SKM-1 treated with dmso at 0.1 percent for 144 hours (cell line): ENCODE results near the gene PRKCH.

Source experiments
- DNase-seq: peaks from one replicate; lab custom pipeline; 2025; ENCODE audit not compliant: unreplicated experiment; lab: John Stamatoyannopoulos, UW

Gene PRKCH

GRCh38 chr14:61575551-61576150 is 254.3 kb downstream of the PRKCH start:
- DNase-seq: no peak

GRCh38 chr14:61577506-61577931 is 256.1 kb downstream of the PRKCH start:
- DNase-seq: no peak

- DNase-seq: no peak
Measured at GRCh38 chr14:61578745-61579144, 257.4 kb downstream of the PRKCH start.

- DNase-seq: no peak
Measured at GRCh38 chr14:61581340-61581739, 260.0 kb downstream of the PRKCH start.

DNA sequence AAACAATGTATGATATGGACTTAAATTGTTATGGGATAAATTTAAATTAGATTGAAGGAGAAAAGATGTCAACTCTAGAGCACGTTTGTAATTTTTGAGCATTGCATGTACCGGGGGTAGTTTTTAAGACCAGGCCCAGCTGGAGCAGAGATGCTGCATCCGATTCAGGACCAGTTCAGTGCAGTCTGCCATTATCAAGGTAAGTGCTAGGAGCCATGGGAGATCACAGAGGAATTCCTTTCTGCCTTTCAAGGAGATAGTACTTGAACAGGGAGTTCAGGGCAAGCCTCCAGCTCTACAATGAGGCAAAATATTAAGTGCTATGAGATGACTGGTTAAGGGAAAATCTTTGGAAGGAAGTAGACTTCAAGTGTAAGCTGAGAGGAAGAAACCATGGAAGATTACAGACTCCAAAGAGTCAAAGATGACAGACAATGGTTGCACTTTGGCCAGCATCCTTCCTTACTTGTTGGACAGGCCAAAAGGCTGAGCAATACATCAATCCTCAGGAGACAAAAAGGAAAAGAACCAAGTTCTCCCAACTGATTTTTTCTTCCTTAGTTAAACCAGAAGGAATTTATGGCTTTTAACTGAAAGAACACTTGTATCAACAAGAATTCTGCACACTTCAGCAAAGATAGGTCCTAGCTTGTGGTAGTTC is 260.7 kb downstream of the PRKCH start:
- DNase-seq: no peak

GRCh38 chr14:61582815-61583214 is 261.4 kb downstream of the PRKCH start:
- DNase-seq: no peak

- no peak for DNase-seq
Measured at GRCh38 chr14:61584331-61584741, 263.0 kb downstream of the PRKCH start.

DNA sequence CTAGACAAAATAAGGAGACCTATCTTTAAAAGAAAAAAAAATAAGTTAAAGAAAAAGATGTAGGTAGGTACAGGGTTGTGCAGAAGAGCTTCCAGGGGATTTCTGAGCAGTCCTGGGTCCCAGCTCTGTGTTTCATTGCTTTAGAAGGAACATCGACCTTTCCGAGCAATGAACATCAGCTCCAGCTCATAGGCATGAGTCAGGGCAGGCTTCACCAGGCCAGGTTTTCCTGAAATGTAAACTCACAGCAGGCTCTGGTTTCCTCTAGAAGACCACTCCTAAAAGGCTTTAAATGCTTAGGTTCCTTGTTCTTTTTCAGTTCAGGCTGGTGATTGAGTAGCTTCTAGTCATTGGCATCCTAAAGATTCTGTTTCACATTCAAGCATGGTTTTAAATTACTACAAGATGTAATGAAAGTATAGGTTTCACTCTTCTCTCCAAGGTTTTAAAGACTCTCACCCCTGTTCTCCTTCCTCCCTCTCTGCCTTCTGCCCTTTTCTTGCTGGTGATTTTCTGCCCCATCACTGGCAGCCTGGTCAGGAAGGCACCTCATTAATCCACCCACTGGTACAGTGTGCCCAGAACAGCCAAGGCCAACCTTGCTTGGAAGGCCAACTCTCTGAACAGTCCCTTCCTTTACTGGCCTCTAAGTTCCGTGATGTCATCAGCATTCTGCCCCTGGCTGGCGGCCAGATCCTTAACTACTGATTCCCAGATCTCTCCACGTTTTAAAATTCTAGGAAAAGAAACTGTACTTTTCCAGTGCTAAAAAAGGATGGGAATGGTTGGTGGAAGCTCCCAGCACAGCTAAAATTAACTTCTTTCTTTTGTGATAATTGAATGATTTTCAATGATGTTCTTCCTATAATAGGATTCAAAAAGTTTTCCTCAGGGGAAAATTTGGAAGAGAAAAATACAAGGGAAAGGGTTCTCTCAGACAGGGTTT is 264.5 kb downstream of the PRKCH start:
- no peak for DNase-seq

- DNase-seq: no peak
Measured at GRCh38 chr14:61586544-61587055, 265.2 kb downstream of the PRKCH start.

DNA sequence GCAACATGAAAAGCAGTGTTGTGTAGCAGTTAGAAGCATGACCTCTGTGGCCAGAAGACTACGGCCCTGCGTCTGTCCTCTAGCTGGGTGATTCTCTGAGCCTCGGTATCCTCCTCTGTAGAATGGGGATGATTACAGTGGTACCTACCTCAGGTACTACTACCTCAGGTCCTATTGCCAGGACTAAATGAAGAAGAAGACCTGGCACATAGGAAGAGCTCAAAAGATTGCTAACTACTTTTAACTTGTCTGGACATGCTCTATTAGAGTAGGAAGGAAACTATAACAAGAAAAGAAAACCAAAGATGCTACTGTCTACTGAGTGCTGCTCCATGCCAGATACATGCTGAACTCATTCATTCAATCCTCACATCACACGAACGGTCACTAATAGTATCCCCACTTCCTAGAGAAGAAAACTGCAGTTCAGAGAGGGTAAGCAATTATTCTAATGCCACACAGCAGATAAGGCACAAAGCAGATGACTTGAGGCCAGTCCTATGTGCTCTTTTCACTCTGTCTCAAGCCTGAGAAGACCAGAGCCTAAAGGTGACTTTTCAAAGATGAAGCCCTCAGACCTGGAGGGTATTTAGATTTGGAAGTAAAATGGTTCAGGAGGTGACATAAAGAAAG is 265.8 kb downstream of the PRKCH start:
- no peak for DNase-seq

- DNase-seq: no peak
Measured at GRCh38 chr14:61588419-61588901, 267.1 kb downstream of the PRKCH start.

DNA sequence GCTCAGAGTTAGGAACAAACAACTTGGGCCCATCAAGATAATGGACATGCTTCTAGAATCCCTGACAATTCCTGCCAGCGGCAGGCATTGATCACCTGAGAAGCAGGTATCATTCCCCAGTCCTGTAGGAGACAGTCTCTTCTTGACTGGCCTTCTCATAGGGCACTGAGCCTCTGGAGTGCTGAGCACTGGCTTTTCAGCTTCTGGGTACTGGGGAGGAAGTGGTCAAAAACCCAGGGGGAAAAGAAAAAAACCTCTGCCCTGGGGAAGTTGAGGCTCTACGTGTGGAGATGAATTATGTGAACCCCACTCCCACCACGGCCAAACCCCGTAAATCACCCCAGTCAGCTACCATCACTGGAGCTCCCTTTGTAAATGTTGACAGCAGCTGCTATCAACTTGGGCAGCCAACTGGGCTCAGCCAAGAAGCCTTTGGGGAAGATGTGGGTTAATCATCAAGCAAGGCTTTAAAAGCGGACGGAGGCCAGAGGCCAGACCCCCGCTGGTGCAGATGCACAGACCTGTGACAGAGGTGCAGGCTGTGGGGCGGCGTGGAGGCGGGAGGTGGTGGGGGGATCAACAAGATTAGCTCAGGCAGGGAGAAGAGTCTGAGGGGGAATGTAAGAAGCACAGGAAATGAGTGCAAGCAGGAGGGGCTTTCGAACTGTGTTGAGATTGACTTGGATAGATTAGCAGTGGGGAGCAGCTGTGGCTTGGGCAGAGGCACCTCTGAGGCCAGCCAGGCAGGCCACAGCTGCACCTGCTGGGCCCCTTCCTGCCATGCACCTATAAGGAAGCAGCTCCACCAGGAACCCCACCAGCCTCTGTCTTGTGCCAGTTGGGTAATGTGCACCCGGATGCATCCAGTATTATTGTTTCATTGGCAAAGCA is 268.6 kb downstream of the PRKCH start:
- no peak for DNase-seq

DNA sequence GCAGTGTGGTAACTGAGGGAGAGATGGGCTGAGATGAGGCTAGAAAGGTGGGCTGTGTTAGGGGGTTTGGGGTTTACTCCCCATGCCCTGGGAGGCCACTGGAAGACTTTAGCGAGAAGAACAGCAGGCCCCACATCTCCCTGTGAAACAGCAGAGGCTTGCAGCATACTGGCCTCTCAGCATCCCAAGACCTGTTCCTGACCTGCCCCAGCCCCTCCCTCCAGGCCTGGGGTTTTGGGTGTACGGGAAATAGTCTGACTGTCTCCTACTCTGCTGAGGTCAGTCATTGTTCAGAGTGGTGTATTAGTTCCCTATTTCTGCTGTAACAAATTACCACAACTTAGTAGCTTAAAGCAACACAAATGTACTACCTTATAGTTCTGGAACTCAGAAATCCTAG is 270.5 kb downstream of the PRKCH start:
- DNase-seq: peak; percentile 23

GRCh38 chr14:61593330-61593729 is 272.0 kb downstream of the PRKCH start:
- DNase-seq: no peak

- no peak for DNase-seq
Measured at GRCh38 chr14:61596990-61597389, 275.6 kb downstream of the PRKCH start.

DNA sequence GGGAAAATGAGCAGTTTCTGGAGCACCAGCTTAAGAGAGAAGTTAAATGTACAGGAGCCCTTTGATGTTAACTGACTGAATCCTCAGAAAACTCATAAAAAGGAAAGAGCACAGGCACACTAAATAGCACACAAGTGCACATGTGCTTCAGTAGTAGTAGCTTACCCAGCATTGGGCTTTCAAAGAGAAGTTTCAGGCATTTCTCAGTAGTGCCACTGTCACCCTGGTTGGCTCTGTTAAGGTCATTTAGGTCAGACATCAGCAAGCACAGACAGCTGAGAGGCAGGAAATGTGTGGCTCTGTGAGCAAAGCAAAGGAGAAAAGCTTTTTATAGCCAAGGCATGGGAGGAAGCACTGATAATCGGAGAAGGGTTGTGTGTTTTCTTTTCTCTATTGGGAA is 277.6 kb downstream of the PRKCH start:
- DNase-seq: peak; percentile 2

- DNase-seq: peak; percentile 3
Measured at GRCh38 chr14:61599942-61600341, 278.6 kb downstream of the PRKCH start.
